GM06990 (cell line): ENCODE measurements around the gene NMNAT3.
A peak's percentile ranks its signal among the peaks of the same experiment; 100 is the strongest.

Experiments used
- DNase-seq: peaks from one replicate; pipeline ENCODE4 v3.0.0-alpha.2; 2011; ENCODE audit not compliant: insufficient read length; ENCODE audit errors: extremely low read depth
- H3K27me3 ChIP-seq: replicated peaks from 2 replicates; pipeline ENCODE4 v1.6.0; 2011; ENCODE audit warnings: low read length; ENCODE audit not compliant: control insufficient read depth, insufficient read depth
- H3K36me3 ChIP-seq: 2 replicates; pipeline ENCODE4 v1.5.1; 2011; ENCODE audit warnings: low read length; ENCODE audit not compliant: control insufficient read depth, insufficient read depth
- H3K4me3 ChIP-seq: replicated peaks from 2 replicates; pipeline ENCODE4 v1.5.1; 2011; ENCODE audit warnings: low read depth, mild to moderate bottlenecking, control low read depth, low read length
- CTCF ChIP-seq: IDR thresholded peaks from 2 replicates; pipeline ENCODE4 v1.5.1; 2011; ENCODE audit warnings: low read length, control low read depth, mild to moderate bottlenecking, inconsistent platforms; ENCODE audit not compliant: insufficient read depth, poor library complexity, severe bottlenecking

NMNAT3 gene

GRCh38 chr3:139677388-139678155, at the start of gene NMNAT3:
Gene NMNAT3, minus strand, starts transcription at chr3:139677972. Its CDS starts 50,248 bp downstream, at chr3:139627724.
- no peak for TF ChIP-seq CTCF
- no peaks in the 10 kb centered on the region for H3K36me3 ChIP-seq
- DNase-seq: peak; percentile 75
- peak within 1 kb of the TSS; percentile 54 for H3K4me3 ChIP-seq
- no peaks in the 10 kb centered on the region; the same call in 1 of the 2 replicates for H3K27me3 ChIP-seq

GRCh38 chr3:139721370-139721769, 43.6 kb upstream of the NMNAT3 start:
- no peaks in the 10 kb centered on the region for H3K36me3 ChIP-seq
- H3K27me3 ChIP-seq: no peaks in the 10 kb centered on the region
- no peak for TF ChIP-seq CTCF
- no peak overlapping the region for H3K4me3 ChIP-seq
- DNase-seq: no peak

- no peak for DNase-seq
- TF ChIP-seq CTCF: peak; percentile 30
- no peaks in the 10 kb centered on the region for H3K36me3 ChIP-seq
- no peak overlapping the region for H3K4me3 ChIP-seq
- H3K27me3 ChIP-seq: no peaks in the 10 kb centered on the region
These were observed 40.6 kb upstream of the NMNAT3 start for GRCh38 chr3:139718415-139718814.

- no peaks in the 10 kb centered on the region for H3K36me3 ChIP-seq
These were observed 39.2 kb upstream of the NMNAT3 start for GRCh38 chr3:139716908-139717485.

GRCh38 chr3:139715743-139716360, 38.1 kb upstream of the NMNAT3 start:
- DNase-seq: no peak
- H3K27me3 ChIP-seq: no peaks in the 10 kb centered on the region
- no peak overlapping the region for H3K4me3 ChIP-seq
- no peak for TF ChIP-seq CTCF
- no peaks in the 10 kb centered on the region for H3K36me3 ChIP-seq

More at GRCh38 chr3:139716908-139717485, 39.2 kb upstream of the NMNAT3 start:
- TF ChIP-seq CTCF: no peak
- no peak overlapping the region for H3K4me3 ChIP-seq
- no peaks in the 10 kb centered on the region for H3K27me3 ChIP-seq
- no peak for DNase-seq
